ENCODE results near the gene R3HDM2. TPM values are rescaled to one million over a fixed set of nuclear protein-coding genes. Genes with fewer than 3 reads are reported as not detected.

Gene R3HDM2
- 75.3 TPM for total RNA-seq

DNA sequence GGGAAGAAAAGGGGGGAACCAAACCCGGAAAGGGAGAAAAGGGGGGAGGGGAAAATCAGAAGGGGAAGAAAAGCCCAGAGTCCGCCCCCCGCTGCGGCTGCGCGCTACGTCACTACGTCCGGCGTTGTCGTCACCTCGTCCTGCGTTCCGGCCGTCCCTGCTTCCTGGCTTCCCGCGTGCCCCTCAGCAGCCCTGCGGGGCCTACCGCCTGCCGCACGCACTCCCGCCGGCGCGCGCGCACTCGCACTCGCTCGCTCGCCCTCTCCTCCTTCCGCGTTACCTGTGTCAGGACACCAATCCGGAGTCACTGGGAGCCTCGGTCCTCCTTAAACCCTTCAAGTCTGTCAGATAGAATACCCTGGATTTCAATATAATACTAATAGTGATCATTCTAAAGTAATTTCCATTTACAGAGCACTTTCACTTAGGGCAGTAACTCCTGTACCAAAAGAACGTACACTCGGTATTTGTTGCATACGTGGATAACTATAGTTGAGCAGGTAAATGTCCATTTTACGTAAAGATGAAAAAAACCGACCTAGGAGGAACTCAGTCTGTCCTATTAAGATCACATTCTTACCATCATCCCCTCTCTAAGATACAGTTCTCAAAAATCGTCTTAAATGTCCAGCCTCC, at the start of gene R3HDM2:
Gene R3HDM2, minus strand, starts transcription at position 113 of the 636 bp plus-strand sequence. CDS start 120,615 bp downstream, outside the sequence.
- peak; percentile 96 for DNase-seq (ENCODE audit: low spot score)

DNA sequence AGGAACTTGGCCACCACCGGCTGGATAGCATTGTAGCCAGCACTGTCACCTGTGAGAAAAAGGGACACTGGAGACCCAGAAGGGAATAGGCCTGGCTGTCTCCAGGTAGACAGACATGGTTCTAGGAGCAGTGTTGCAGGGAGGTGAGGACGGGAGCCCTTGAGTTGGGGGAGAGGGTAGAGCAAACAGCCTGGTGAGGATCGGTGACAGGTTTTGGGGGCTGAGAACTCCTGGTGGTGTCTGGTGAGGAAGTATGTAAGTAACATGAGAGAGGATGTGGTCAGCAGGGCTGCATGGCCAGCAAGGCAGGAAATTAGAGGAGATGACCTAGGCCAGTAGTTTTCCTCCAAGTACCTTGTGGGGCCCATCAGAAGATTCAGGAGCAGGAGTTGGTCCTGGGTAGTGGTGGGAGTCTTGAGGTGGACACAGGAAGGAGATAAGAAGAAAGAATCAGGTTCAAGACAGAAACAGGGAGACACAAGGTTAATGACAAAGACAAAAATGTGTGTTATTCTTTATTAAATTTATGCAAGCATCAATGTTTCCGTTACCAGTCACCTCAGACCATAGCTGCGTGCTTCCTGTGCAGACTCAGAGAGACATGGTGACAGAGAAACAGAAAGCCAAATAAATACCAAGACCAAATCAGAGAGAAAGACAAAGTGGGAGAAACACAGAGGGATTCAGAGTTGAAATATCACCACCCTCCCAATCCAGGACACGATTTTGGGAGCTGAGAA, 48.7 kb upstream of the R3HDM2 start, which contains the start of gene ARHGAP9:
Gene ARHGAP9, minus strand, starts transcription at position 491 of the 740 bp plus-strand sequence. Its CDS starts 460 bp downstream, at position 31.
- DNase-seq (ENCODE audit: low spot score) = no peak

DNA sequence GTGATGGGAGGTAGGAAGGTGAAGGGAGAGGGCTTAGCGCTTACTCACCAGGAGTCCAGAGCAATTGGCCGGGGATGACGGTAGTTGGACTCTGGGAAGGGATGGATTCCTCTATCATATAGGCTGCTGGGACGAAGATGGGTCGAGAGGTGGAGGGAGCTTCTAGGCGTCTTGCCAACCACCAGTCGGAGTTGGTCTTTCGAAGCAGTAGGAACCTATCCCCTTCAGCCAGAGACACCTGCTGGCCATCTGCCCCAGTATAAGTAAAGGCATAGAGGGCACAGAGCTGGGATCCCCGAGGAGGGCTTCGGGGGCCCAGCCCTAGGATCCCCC, 48.2 kb upstream of the R3HDM2 start:
- DNase-seq (ENCODE audit: low spot score) = no peak

DNA sequence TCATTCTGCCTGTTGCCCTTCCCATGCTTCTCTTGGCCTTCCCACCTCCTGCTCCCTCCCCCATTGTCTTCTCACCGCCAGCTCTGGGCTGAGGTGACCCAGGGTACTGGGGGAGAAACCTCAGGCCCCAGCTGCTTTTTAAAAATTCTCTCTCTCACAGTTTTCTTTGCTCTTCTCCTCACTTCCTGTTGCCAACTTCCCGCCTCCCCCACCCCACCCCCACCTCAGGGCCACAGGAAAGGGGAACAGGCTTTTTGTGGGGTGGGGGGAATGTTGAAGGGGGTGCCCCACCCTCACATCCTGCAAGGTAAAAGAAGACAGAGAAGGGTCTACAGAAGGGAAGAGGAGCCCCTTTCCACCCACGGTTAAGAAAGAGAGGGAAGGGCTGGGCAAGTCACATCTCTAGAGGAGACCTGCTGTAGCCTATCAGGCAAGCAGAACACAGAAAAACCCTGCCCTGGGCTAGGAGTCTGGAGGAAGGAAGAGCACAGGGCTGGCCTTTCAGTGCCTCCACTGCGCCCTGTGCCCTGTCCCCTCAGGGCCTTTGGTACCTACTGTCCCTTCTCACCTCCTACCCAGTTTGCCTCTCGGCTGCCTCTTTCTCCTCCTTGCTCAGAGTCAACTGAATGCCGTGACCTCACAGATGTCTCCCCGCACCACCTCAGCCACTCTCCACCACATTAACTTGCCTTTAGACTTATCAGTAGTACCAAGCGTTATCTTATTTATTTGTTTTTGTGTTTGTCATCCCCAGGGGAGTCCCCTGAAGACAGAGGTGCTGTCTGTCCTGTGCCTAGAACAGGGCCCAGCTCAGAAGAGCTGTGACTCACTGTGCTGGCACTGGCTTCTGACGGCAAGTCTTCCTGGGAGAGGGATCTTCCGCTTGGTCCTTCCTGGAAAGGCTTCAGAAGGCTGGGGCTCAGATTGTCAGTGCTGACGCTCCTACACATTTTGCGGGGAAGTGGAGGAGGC, 47.2 kb upstream of the R3HDM2 start:
- DNase-seq (ENCODE audit: low spot score) = no peak

DNA sequence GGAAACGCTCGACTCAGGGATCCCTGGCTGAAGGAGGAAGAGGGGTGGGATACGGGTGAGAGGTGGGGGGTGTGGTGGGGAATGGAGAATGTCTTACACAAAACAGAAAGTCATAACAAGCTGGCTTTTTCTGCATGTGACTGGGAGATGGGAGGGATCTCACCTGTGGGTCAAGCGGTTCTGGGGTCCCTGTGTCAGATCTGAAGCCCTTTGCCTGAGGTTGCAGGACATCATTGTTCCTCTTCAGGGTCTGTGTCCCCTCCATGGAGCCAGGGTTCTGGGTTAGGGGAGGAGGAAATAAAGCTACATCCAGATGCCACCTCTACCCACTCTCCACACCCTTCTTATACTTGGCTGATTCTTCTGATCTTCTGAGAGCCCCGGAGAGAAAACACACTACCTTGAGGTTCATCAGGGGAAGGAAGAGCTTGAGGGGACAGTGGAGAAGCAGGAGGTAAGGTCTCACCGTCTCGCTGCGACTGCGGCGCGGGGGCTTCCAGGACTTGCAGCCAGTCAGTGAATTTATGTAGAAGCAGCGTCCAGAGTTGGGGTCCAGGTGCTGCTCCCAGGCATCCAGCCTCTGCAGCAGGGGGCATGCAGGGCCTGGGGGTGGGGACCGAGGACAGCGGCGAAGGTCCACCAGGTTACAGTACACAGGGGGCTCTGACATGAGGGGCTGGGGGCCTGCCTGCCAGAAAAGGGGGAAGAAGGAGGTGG, 46.3 kb upstream of the R3HDM2 start:
- no peak for DNase-seq (ENCODE audit: low spot score)

DNA sequence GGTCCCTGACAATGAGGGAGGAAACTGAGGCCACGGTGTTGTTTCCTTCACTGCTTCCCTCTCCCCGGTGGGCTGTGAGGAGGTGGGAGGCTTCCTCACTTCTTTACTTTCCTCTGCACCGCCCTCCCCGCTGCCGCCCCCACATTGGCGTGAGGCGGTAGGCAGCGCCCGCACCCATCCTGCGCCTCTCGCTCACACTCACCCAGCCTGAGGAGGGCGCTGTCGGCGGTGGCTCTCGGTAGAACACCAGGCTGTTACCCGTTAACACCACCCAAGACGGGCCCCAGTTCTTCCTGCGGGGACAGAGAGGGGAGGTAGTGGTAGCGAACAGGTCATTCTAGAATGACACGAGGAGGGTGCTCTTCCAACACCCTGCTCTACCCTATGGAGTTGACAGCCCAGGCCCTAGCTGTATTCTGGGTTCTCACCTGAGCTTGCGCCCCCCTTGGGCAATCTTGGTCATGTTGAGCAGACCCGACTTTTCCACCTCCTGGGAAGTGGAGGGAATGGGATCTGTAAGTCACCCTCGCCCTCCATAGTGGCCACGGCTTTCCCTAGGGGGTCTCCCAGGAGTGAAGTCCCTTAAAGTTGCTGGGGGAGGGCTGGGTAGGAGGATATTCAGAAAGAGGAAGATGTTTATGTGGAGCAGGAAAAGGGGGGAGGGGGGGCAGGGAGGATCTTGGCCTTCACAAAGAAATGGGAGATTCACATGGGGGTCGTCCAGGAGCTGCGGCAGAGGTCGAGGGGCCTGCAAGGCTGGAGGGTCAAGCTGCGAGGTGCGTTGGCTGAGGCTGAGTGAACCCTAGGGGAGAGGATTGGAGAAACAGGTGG, 45.5 kb upstream of the R3HDM2 start:
- no peak for DNase-seq (ENCODE audit: low spot score)

DNA sequence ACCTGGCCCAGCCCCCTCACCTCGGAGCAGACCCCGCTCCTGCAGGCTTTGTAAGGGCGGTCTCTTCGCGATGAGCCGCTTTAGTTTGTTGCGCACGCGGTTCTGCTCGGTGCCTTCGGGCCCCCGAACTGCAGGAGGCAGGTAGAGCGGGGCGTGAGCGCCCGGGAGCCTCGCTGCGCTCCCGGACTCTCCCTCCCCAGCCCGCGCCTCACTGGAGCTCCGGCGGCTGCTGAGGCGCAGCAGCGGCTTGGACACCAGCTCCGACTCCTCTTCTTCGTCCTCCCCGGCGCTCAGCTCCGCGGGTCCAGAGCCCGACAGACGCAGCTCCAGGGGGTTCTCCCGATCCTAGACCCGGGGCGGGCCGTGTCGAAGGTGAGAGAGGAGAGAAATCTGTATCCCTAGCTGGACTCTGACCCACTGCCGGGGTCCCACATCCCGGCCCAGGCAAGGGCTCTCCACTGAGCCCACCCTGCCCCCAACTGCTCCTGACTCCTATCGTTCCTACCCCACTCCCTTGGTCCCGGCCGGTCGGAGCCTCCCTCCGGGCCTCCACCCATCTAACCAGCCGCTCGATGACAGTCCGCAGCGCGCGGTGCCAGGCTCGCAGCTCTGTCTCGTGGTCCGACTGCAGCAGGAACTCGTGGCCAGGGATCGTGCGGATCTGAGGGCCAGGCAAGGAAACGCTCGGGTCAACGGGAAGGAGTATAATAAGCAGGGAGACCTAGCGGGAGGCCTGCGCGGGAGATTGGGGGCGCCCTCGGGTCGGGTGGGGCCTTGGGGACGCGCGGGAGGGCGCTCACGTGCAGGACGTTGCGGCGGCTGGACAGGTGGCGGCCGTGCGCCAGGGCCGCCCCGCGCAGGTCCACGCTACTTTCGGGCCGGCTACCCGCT, 44.7 kb upstream of the R3HDM2 start:
- DNase-seq (ENCODE audit: low spot score) = no peak

DNA sequence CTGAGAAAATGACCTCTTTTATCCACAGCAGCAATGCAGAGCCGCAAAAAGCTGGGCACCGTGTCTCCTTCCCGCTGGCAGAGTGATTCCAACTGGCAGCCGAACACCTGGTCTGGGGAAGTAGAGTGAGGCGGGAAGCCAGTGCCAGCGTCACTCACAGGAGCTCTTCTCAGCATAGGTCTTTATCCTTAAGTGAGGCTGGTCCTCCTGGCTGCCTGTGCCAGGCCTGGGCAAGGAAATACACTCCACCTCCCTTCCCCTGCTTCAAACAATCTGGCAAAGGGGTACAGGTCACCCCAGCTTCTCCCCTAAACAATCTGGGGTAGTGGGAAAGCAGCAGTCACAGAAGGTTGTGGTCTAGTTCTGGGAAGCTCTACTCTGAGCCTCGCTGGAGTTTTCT, 44.0 kb upstream of the R3HDM2 start:
- no peak for DNase-seq (ENCODE audit: low spot score)

DNA sequence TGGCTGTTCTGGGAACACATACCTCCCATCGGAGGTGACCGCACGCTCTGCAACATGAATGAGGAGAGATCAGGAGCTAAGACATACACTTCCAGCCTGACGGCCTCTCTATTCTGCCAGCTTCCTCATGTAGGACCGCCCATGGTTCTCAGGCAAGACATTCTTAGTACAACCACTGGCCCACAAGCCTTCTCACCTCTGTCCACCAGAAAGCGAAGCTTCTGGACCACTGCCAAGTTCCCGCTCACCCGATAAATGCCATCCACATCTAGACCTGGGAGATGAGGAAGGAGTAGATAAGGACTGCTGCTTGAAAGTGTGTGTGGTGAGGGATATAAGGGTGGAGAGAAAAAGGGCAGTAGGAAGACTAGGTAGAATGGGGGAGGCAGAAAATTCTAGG, 43.6 kb upstream of the R3HDM2 start:
- DNase-seq (ENCODE audit: low spot score) = no peak

DNA sequence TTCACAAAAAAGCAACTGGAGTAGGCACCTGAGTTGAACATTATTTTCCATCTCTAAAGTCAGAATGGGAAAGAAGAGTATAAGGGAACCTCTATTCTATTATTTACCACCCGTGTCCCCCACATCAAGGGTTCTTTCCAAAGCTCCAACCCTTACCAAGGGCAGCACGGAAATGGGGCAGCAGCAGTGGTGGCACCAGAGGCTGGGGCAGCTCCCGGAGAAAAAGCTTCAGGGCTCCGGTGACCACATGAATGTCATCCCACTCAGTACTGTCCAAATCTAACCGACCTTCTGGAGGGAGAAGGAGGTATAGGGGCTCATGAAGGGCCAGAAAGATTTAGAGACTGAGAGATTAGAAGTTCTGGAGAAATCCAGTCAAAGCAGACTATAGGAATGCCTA, 43.0 kb upstream of the R3HDM2 start:
- no peak for DNase-seq (ENCODE audit: low spot score)

DNA sequence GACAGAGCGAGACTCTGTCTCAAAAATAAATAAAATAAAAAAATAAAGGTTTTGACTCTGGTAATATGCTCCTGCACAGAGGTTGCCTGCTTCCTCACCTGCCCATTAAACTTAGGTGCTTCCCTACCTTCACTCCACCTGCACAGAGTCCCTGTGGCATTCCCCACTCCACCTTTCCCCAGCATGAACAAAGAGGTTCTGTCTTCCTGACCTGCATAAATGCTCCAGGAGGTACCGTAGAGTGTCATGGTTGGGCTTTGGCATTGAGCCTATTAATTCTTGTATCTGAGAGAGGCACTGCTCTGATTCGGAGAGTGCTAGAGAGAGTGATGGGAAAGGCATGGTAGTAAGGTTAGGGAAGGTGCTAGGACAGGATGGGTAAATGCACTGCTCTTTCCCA, 42.5 kb upstream of the R3HDM2 start:
- no peak for DNase-seq (ENCODE audit: low spot score)

DNA sequence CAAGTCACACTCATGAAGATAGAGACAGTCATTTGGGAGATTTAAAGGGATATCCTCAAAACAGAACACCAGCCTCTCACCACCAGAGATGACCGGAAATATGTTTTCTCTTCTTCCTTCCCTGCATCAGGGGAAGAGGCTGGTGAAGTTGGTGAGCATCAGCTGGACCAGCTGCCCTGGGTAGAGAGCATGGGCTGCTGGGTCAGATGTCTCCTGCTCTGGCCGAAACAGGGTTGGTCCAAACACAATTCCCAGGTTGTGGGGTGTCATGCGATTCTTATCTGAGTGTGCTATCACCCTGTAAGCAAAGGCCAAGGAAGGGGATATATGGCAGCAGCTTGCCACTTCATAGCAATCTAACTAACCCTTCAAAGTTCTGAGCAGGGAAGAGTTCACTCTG, 41.5 kb upstream of the R3HDM2 start:
- no peak for DNase-seq (ENCODE audit: low spot score)

DNA sequence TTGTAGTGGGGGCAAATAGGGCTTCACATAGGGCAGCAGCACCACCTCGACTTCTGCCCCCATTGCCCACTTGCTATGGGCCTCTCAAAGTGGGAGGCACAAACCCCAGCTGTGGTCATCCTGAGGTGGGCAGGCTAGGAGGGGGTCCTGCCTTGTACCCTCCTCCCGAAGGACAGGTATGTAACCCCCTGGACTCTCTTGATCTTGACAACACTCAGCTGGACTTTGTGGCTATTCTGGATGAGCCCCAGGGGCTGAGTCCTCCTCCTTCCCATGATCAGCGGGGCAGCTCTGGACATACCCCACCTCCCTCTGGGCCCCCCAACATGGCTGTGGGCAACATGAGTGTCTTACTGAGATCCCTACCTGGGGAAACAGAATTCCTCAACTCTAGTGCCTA, 40.8 kb upstream of the R3HDM2 start:
- no peak for DNase-seq (ENCODE audit: low spot score)

DNA sequence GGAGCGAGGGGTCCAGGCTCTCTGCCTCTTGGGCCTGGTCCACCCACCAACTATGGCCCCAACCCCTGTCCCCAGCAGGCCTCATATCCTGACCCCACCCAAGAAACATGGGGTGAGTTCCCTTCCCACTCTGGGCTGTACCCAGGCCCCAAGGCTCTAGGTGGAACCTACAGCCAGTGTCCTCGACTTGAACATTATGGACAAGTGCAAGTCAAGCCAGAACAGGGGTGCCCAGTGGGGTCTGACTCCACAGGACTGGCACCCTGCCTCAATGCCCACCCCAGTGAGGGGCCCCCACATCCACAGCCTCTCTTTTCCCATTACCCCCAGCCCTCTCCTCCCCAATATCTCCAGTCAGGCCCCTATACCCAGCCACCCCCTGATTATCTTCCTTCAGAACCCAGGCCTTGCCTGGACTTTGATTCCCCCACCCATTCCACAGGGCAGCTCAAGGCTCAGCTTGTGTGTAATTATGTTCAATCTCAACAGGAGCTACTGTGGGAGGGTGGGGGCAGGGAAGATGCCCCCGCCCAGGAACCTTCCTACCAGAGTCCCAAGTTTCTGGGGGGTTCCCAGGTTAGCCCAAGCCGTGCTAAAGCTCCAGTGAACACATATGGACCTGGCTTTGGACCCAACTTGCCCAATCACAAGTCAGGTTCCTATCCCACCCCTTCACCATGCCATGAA, 40.3 kb upstream of the R3HDM2 start:
- DNase-seq (ENCODE audit: low spot score) = no peak

DNA sequence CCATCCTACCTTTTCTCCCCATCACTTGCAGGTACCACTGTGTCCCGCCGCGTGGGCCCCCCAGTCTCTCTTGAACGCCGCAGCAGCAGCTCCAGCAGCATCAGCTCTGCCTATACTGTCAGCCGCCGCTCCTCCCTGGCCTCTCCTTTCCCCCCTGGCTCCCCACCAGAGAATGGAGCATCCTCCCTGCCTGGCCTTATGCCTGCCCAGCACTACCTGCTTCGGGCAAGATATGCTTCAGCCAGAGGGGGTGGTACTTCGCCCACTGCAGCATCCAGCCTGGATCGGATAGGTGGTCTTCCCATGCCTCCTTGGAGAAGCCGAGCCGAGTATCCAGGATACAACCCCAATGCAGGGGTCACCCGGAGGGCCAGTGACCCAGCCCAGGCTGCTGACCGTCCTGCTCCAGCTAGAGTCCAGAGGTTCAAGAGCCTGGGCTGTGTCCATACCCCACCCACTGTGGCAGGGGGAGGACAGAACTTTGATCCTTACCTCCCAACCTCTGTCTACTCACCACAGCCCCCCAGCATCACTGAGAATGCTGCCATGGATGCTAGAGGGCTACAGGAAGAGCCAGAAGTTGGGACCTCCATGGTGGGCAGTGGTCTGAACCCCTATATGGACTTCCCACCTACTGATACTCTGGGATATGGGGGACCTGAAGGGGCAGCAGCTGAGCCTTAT, 39.6 kb upstream of the R3HDM2 start:
- no peak for DNase-seq (ENCODE audit: low spot score)

DNA sequence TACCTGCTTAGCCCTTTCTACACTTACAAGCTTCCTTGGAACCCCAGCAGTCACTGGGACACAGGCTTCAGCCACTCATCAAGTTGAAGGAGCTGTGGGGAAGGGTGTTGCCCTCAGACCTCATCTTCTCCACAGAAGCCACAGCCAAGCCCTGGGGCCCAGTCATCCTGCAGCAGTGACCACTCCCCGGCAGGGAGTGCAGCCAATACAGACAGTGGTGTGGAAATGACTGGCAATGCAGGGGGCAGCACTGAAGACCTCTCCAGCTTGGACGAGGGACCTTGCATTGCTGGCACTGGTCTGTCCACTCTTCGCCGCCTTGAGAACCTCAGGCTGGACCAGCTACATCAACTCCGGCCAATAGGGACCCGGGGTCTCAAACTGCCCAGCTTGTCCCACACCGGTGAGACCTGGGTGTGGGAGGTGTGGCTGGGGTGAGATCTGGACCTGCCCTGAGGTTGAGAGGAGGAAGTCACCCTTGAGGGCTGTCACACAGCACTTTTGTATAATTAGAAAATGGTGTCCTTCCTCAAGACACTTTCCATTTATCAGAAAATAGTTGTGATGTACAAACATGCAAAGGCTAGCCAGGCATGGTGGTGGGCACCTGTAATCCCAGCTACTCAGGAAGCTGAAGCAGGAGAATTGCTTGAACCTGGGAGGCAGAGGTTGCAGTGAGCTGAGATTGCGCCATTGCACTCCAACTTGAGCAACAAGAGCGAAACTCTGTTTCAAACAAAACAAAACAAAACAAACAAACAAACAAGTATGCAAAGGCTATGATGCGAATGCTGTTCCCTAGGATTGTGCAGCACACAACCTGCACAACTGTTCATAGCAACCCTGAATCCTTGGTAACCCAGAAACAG, 38.7 kb upstream of the R3HDM2 start:
- no peak for DNase-seq (ENCODE audit: low spot score)

DNA sequence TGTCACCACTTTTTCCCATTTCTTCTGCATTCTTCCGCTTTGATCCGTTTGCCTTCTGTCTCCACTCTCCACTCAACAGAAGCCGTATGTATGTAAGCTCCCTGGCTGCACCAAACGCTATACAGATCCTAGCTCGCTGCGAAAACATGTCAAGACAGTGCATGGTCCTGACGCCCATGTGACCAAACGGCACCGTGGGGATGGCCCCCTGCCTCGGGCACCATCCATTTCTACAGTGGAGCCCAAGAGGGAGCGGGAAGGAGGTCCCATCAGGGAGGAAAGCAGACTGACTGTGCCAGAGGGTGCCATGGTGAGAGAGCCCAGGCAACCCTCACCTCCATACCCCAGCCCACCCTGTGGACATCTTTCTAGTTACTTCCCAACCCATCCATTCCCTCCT, 37.1 kb upstream of the R3HDM2 start:
- DNase-seq (ENCODE audit: low spot score) = no peak
